ENCODE measurements around the gene FERMT2. TPM values are rescaled to one million over a fixed set of nuclear protein-coding genes. Genes with fewer than 3 reads are reported as not detected.
A peak's percentile ranks its signal among the peaks of the same experiment; 100 is the strongest.

The FERMT2 gene
- total and polyA plus RNA-seq, 2 donors from 2014 or later: 46.2 to 78.2 TPM

GRCh38 chr14:52852810-52853521, 97.9 kb downstream of the FERMT2 start:
- Histone ChIP-seq H3K4me1 (ENCODE audit: control insufficient read depth in 2 of 3, insufficient read depth in 2 of 3, low read depth in 1 of 3, low read length in 3 of 3) (peaks cover 0 to 6% (median 0%) of the 10 kb centered on the region in 3 donors), H3K9ac (ENCODE audit: low read length in 3 of 3) (no peak overlapping the region), H3K27ac (ENCODE audit: low read depth in 2 of 2, low read length in 2 of 2) (peak overlapping the region in 1 of 2 donors; percentile 45), H3K9me3 (ENCODE audit: control insufficient read depth in 2 of 3, insufficient read depth in 1 of 3, low read length in 3 of 3) (no peaks in the 10 kb centered on the region), H3K4me3 (ENCODE audit: low read length in 3 of 3) (no peak overlapping the region), H3K27me3 (ENCODE audit: control insufficient read depth, insufficient read depth, low read length) (no peaks in the 10 kb centered on the region), H3K36me3 (ENCODE audit: control insufficient read depth in 2 of 3, insufficient read depth in 3 of 3, low read length in 3 of 3) (peaks cover 0 to 14% (median 0%) of the 10 kb centered on the region in 3 donors)
- FAIRE-seq (no peak), DNase-seq (peak in 1 of 5 donors; percentile 31)
- intact Hi-C loops (cut with DNase I): no loop called here
- TF ChIP-seq CTCF (IDR thresholded peaks at IDR 0.05; ENCODE audit: borderline replicate concordance, extremely low read depth, insufficient read depth): no peak

- FAIRE-seq: no peak
These were observed 100.4 kb downstream of the FERMT2 start for GRCh38 chr14:52850451-52850909.

GRCh38 chr14:52848626-52849025, 102.2 kb downstream of the FERMT2 start:
- H3K27me3 ChIP-seq (ENCODE audit: control insufficient read depth, insufficient read depth, low read length): no peaks in the 10 kb centered on the region
- no peak for FAIRE-seq

More at GRCh38 chr14:52850451-52850909, 100.4 kb downstream of the FERMT2 start:
- H3K36me3 ChIP-seq (ENCODE audit: control insufficient read depth in 2 of 3, insufficient read depth in 3 of 3, low read length in 3 of 3): no peaks in the 10 kb centered on the region
- no peaks in the 10 kb centered on the region for H3K27me3 ChIP-seq (ENCODE audit: control insufficient read depth, insufficient read depth, low read length)
- H3K9ac ChIP-seq (ENCODE audit: low read length in 3 of 3): no peak overlapping the region
- intact Hi-C loops (cut with DNase I): no loop called here
- peaks cover 0 to 6% (median 0%) of the 10 kb centered on the region in 3 donors for H3K4me1 ChIP-seq (ENCODE audit: control insufficient read depth in 2 of 3, insufficient read depth in 2 of 3, low read depth in 1 of 3, low read length in 3 of 3)
- DNase-seq: no peak
- no peaks in the 10 kb centered on the region for H3K9me3 ChIP-seq (ENCODE audit: control insufficient read depth in 2 of 3, insufficient read depth in 1 of 3, low read length in 3 of 3)
- H3K4me3 ChIP-seq (ENCODE audit: low read length in 3 of 3): no peak overlapping the region
- no peak overlapping the region for H3K27ac ChIP-seq (ENCODE audit: low read depth in 2 of 2, low read length in 2 of 2)
- no peak for TF ChIP-seq CTCF (IDR thresholded peaks at IDR 0.05; ENCODE audit: borderline replicate concordance, extremely low read depth, insufficient read depth)

More at GRCh38 chr14:52848626-52849025, 102.2 kb downstream of the FERMT2 start:
- H3K9ac ChIP-seq (ENCODE audit: low read length in 3 of 3): no peak overlapping the region
- no peak overlapping the region for H3K27ac ChIP-seq (ENCODE audit: low read depth in 2 of 2, low read length in 2 of 2)
- intact Hi-C loops (cut with DNase I): no loop called here
- no peaks in the 10 kb centered on the region for H3K9me3 ChIP-seq (ENCODE audit: control insufficient read depth in 2 of 3, insufficient read depth in 1 of 3, low read length in 3 of 3)
- TF ChIP-seq CTCF (IDR thresholded peaks at IDR 0.05; ENCODE audit: borderline replicate concordance, extremely low read depth, insufficient read depth): no peak
- no peak for DNase-seq
- no peaks in the 10 kb centered on the region for H3K36me3 ChIP-seq (ENCODE audit: control insufficient read depth in 2 of 3, insufficient read depth in 3 of 3, low read length in 3 of 3)
- peaks cover 0 to 6% (median 4%) of the 10 kb centered on the region in 3 donors for H3K4me1 ChIP-seq (ENCODE audit: control insufficient read depth in 2 of 3, insufficient read depth in 2 of 3, low read depth in 1 of 3, low read length in 3 of 3)
- H3K4me3 ChIP-seq (ENCODE audit: low read length in 3 of 3): no peak overlapping the region

All from kidney (tissue), 14 donors.